CD14-positive monocyte (primary cell): ENCODE results near the gene TRRAP. TPM values are rescaled to one million over a fixed set of nuclear protein-coding genes. Genes with fewer than 3 reads are reported as not detected.

ENCODE experiments used
- DNase-seq, 3 donors: peaks; one replicate each; pipeline ENCODE4 v3.0.0-alpha.2; 2011 to 2022
- H2AFZ ChIP-seq: 2 replicates; pipeline ENCODE4 v1.6.0; 2012; ENCODE audit warnings: mild to moderate bottlenecking, low read depth, low read length, inconsistent platforms; ENCODE audit not compliant: insufficient read depth, poor library complexity, severe bottlenecking
- H3K27ac ChIP-seq, 2 donors: 1 replicate in 1 of 2; 2 replicates in 1 of 2; pipeline ENCODE4 v1.5.1; 2012 to 2013; ENCODE audit warnings: low read length in 2 of 2, control low read depth in 1 of 2, inconsistent platforms in 1 of 2, low read depth in 1 of 2, mild to moderate bottlenecking in 1 of 2
- H3K27me3 ChIP-seq, 2 donors: one replicate each; pipeline versions ENCODE4 v1.6.0 to v1.6.1; 2011 to 2013; ENCODE audit warnings: low read length in 2 of 2; ENCODE audit not compliant: control insufficient read depth in 2 of 2, insufficient read depth in 2 of 2
- H3K36me3 ChIP-seq, 2 donors: replicated peaks in 1 of 2; 1 replicate in 1 of 2; 2 replicates in 1 of 2; pipeline versions ENCODE4 v1.5.1 to v1.6.1; 2012 to 2013; ENCODE audit warnings: low read length in 2 of 2, control low read depth in 1 of 2, inconsistent platforms in 1 of 2, mild to moderate bottlenecking in 1 of 2; ENCODE audit not compliant: insufficient read depth in 2 of 2, control insufficient read depth in 1 of 2
- H3K4me1 ChIP-seq, 2 donors: 1 replicate in 1 of 2; 2 replicates in 1 of 2; pipeline versions ENCODE4 v1.5.1 to v1.6.1; 2012 to 2013; ENCODE audit warnings: low read length in 2 of 2, control low read depth in 1 of 2, inconsistent platforms in 1 of 2, mild to moderate bottlenecking in 1 of 2, moderate library complexity in 1 of 2; ENCODE audit not compliant: insufficient read depth in 2 of 2, control insufficient read depth in 1 of 2
- H3K4me2 ChIP-seq: replicated peaks from 2 replicates; pipeline ENCODE3; 2012; ENCODE audit warnings: low read length, moderate library complexity, mild to moderate bottlenecking; ENCODE audit not compliant: poor library complexity, severe bottlenecking; ENCODE audit errors: extremely low read depth
- H3K4me3 ChIP-seq, 3 experiments: fragments of 200-600 bp in 1 of 3; sonication (generic) in 1 of 3; replicated peaks in 1 of 3; 1 replicate in 2 of 3; 2 replicates in 1 of 3; pipeline ENCODE4 v1.5.1; 2011 to 2013; ENCODE audit warnings: low read length in 3 of 3, mild to moderate bottlenecking in 3 of 3, control low read depth in 2 of 3, low read depth in 2 of 3, inconsistent platforms in 1 of 3, moderate library complexity in 1 of 3
- H3K79me2 ChIP-seq: 2 replicates; pipeline ENCODE4 v1.6.0; 2012; ENCODE audit warnings: mild to moderate bottlenecking, control low read depth, inconsistent platforms, low read length, moderate library complexity; ENCODE audit not compliant: insufficient read depth
- H3K9ac ChIP-seq: 2 replicates; pipeline ENCODE4 v1.6.0; 2017; ENCODE audit warnings: low read length, mild to moderate bottlenecking; ENCODE audit not compliant: insufficient read depth, poor library complexity, severe bottlenecking
- H3K9me3 ChIP-seq, 2 donors: replicated peaks in 1 of 2; 1 replicate in 1 of 2; 2 replicates in 1 of 2; pipeline versions ENCODE4 v1.5.1 to v1.6.1; 2012 to 2013; ENCODE audit warnings: low read length in 2 of 2, control low read depth in 1 of 2; ENCODE audit not compliant: control insufficient read depth in 1 of 2, insufficient read depth in 1 of 2
- H4K20me1 ChIP-seq: 2 replicates; pipeline ENCODE4 v1.6.0; 2012; ENCODE audit warnings: mild to moderate bottlenecking, low read length, control low read depth, moderate library complexity; ENCODE audit not compliant: insufficient read depth
- H3K27ac Mint-ChIP-seq, 7 donors: one replicate each; pipeline ENCODE4 v1.8.0; 2020; ENCODE audit warnings: mild to moderate bottlenecking in 7 of 7, mixed read lengths in 7 of 7, moderate library complexity in 6 of 7, inconsistent platforms in 2 of 7
- H3K27me3 Mint-ChIP-seq, 3 donors: one replicate each; pipeline ENCODE4 v1.8.0; 2021 to 2022; ENCODE audit warnings: low read depth in 3 of 3, mild to moderate bottlenecking in 3 of 3, mixed read lengths in 3 of 3, moderate library complexity in 3 of 3, inconsistent platforms in 1 of 3
- H3K36me3 Mint-ChIP-seq, 2 donors: one replicate each; pipeline ENCODE4 v1.8.0; 2020; ENCODE audit warnings: mixed read lengths in 2 of 2, inconsistent platforms in 1 of 2, mild to moderate bottlenecking in 1 of 2
- H3K4me1 Mint-ChIP-seq: one replicate; pipeline ENCODE4 v1.8.0; 2020; ENCODE audit warnings: mild to moderate bottlenecking, mixed read lengths
- H3K4me3 Mint-ChIP-seq, 2 donors: one replicate each; pipeline ENCODE4 v1.8.0; 2020; ENCODE audit warnings: mild to moderate bottlenecking in 2 of 2, mixed read lengths in 2 of 2, moderate library complexity in 1 of 2
- H3K9me3 Mint-ChIP-seq, 7 donors: one replicate each; pipeline ENCODE4 v1.8.0; 2020 to 2022; ENCODE audit warnings: mixed read lengths in 7 of 7, mild to moderate bottlenecking in 6 of 7, moderate library complexity in 6 of 7, inconsistent platforms in 2 of 7
- CTCF ChIP-seq: fragments of 200-600 bp; IDR thresholded peaks from one replicate; pipeline ENCODE4 v1.8.0; 2022; ENCODE audit warnings: antibody characterized with exemption, mild to moderate bottlenecking
- WGBS: methylation state at CpG from one replicate; pipeline ENCODE4 v1.1.5; 2013; ENCODE audit warnings: missing lambda C conversion rate; ENCODE audit not compliant: insufficient coverage; 5-methylcytosine and 5-hydroxymethylcytosine counted together
- intact Hi-C, 2 donors: fragments of 100-400 bp; cut with micrococcal nuclease; formaldehyde crosslinking; loops; one replicate each; pipeline versions ENCODE4 v1.15.0 to v1.15.1; 2023
- polyA plus RNA-seq, 3 donors: library from polyadenylated mRNA; depleted of rRNA in 1 of 3; unstranded in 2 of 3; stranded (reverse) in 1 of 3; fragments of 300-500 nt in 2 of 3; fragments of >200 nt in 1 of 3; fragmentation: Illumina TruSeq in 2 of 3; gene quantifications; 1 replicate in 2 of 3; 2 replicates in 1 of 3; pipeline ENCODE4 v1.2.3, GENCODE V29; 2012 to 2021

The TRRAP gene
- polyA plus RNA-seq, 3 donors, result 0.67 to 12.2 (median 1.2) TPM

GRCh38 chr7:98884416-98884815 lies 6.1 kb downstream of the TRRAP start:
- H3K4me1 Mint-ChIP-seq, result peaks cover 10% of the 10 kb centered on the region
- H3K4me1 ChIP-seq, result peaks cover 6 to 12% of the 10 kb centered on the region in 2 donors

GRCh38 chr7:98887038-98887437 lies 8.7 kb downstream of the TRRAP start:
- Mint-ChIP-seq H3K4me1 (no peaks in the 10 kb centered on the region), H3K4me3 (no peak overlapping the region), H3K9me3 (no peaks in the 10 kb centered on the region), H3K27ac (no peak overlapping the region), H3K36me3 (peaks cover 67 to 79% of the 10 kb centered on the region in 2 donors), H3K27me3 (no peaks in the 10 kb centered on the region)
- H2AFZ ChIP-seq, result no peak overlapping the region
- no peak overlapping the region for H3K4me2 ChIP-seq
- no peaks in the 10 kb centered on the region for H3K27me3 ChIP-seq
- DNase-seq, result no peak
- H3K9me3 ChIP-seq, result no peaks in the 10 kb centered on the region
- no peaks in the 10 kb centered on the region for H4K20me1 ChIP-seq
- H3K4me1 ChIP-seq, result no peaks in the 10 kb centered on the region
- no peak overlapping the region for H3K4me3 ChIP-seq
- H3K79me2 ChIP-seq, result peaks cover 4% of the 10 kb centered on the region
- intact Hi-C loops, result no loop called here
- H3K36me3 ChIP-seq, result peaks cover 69 to 95% of the 10 kb centered on the region in 2 donors
- no peak overlapping the region for H3K27ac ChIP-seq
- H3K9ac ChIP-seq, result no peak overlapping the region
- TF ChIP-seq CTCF, result no peak

More at GRCh38 chr7:98884416-98884815, 6.1 kb downstream of the TRRAP start:
- H3K4me3 Mint-ChIP-seq, result no peak overlapping the region
- no peak overlapping the region for H2AFZ ChIP-seq
- H3K9me3 Mint-ChIP-seq, result no peaks in the 10 kb centered on the region
- peaks cover 7% of the 10 kb centered on the region for H4K20me1 ChIP-seq
- no peak overlapping the region for H3K4me3 ChIP-seq
- no CpG with 5 or more reads among the region's 4 CpGs for WGBS
- no peaks in the 10 kb centered on the region for H3K27me3 Mint-ChIP-seq
- no peak overlapping the region for H3K27ac Mint-ChIP-seq
- TF ChIP-seq CTCF, result no peak
- no peak for DNase-seq
- no peaks in the 10 kb centered on the region for H3K27me3 ChIP-seq
- H3K36me3 ChIP-seq, result peaks cover 57 to 84% of the 10 kb centered on the region in 2 donors
- peaks cover 56 to 75% of the 10 kb centered on the region in 2 donors for H3K36me3 Mint-ChIP-seq
- no peaks in the 10 kb centered on the region for H3K9me3 ChIP-seq
- H3K9ac ChIP-seq, result no peak overlapping the region
- peaks cover 24% of the 10 kb centered on the region for H3K79me2 ChIP-seq
- H3K27ac ChIP-seq, result no peak overlapping the region
- intact Hi-C loops, result no loop called here
- H3K4me2 ChIP-seq, result no peak overlapping the region
